Thyroid gland (tissue), 4 donors: ENCODE measurements around the gene CX3CL1. TPM values are rescaled to one million over a fixed set of nuclear protein-coding genes. Genes with fewer than 3 reads are reported as not detected.

Experiments
- DNase-seq, 2 donors: peaks; one replicate each; pipeline ENCODE4 v3.0.0-alpha.2; 2019
- H3K27ac ChIP-seq, 3 donors: fragments of 200-600 bp; sonication (generic); 1 replicate in 2 of 3; 2 replicates in 1 of 3; pipeline ENCODE4 v1.5.1; 2016 to 2019; ENCODE audit warnings: mild to moderate bottlenecking in 1 of 3, moderate library complexity in 1 of 3
- H3K27me3 ChIP-seq: fragments of 200-600 bp; sonication (generic); one replicate; pipeline ENCODE4 v1.5.1; 2019
- H3K36me3 ChIP-seq, 2 donors: fragments of 200-600 bp; sonication (generic); one replicate each; pipeline ENCODE4 v1.5.1; 2016 to 2019
- H3K4me1 ChIP-seq, 2 donors: fragments of 200-600 bp; sonication (generic); one replicate each; pipeline ENCODE4 v1.5.1; 2017 to 2019
- H3K4me3 ChIP-seq, 3 donors: fragments of 200-600 bp; sonication (generic); replicated peaks in 1 of 3; 1 replicate in 2 of 3; 2 replicates in 1 of 3; pipeline ENCODE4 v1.5.1; 2016; ENCODE audit warnings: mild to moderate bottlenecking in 1 of 3
- H3K9me3 ChIP-seq: fragments of 200-600 bp; sonication (generic); one replicate; pipeline ENCODE4 v1.5.1; 2017
- CTCF ChIP-seq, 6 experiments: fragments of 200-600 bp in 3 of 6; fragments of 450-650 bp in 3 of 6; sonication (generic) in 3 of 6; IDR thresholded peaks; one replicate each; pipeline ENCODE4 v1.5.1; 2016 to 2019; ENCODE audit warnings: antibody characterized with exemption in 6 of 6, mild to moderate bottlenecking in 2 of 6, inconsistent platforms in 1 of 6, moderate library complexity in 1 of 6
- POLR2A ChIP-seq, 2 donors: fragments of 450-650 bp; IDR thresholded peaks; one replicate each; pipeline ENCODE4 v1.6.1; 2017; ENCODE audit warnings: antibody characterized with exemption in 2 of 2, mild to moderate bottlenecking in 2 of 2, moderate library complexity in 1 of 2
- WGBS, 2 donors: methylation state at CpG; one replicate each; pipeline ENCODE4 v1.1.5; 2017; 5-methylcytosine and 5-hydroxymethylcytosine counted together
- intact Hi-C: fragments of 100-400 bp; cut with DNase I; formaldehyde crosslinking; loops from one replicate; pipeline ENCODE4 v1.15.1; 2023
- total RNA-seq, 4 donors: library from RNA; depleted of rRNA; stranded (reverse); fragments of >200 nt; gene quantifications; one replicate each; pipeline ENCODE4 v1.2.3, GENCODE V29; 2016

The CX3CL1 gene
- total RNA-seq, 4 donors from 2014 or later, result 3.3 to 12.6 (median 10.9) TPM

GRCh38 chr16:57411362-57411976 is 39.2 kb downstream of the CX3CL1 start:
- intact Hi-C loops, result loop anchor here (5.0 to 10.0 kb wide), 2 partner anchors 34 to 327 kb away; no protein-coding TSS in a partner anchor
- 64 to 78% methylated on average over 6 to 8 of the region's 12 CpGs for WGBS, 2 donors
- DNase-seq, result no peak

GRCh38 chr16:57412584-57412983 is 40.3 kb downstream of the CX3CL1 start:
- H3K9me3 ChIP-seq, result no peaks in the 10 kb centered on the region
- intact Hi-C loops, result loop anchor here (5.0 to 10.0 kb wide), 2 partner anchors 35 to 328 kb away; no protein-coding TSS in a partner anchor
- H3K4me3 ChIP-seq, result no peak overlapping the region
- 94 to 97% methylated on average over 3 to 9 of the region's 9 CpGs for WGBS, 2 donors
- H3K27ac ChIP-seq, result no peak overlapping the region
- no peak for TF ChIP-seq POLR2A (IDR thresholded peaks at IDR 0.05)
- TF ChIP-seq CTCF (IDR thresholded peaks at IDR 0.05), result no peak
- H3K4me1 ChIP-seq, result peaks cover 3 to 14% of the 10 kb centered on the region in 2 donors
- no peaks in the 10 kb centered on the region for H3K27me3 ChIP-seq
- no peak for DNase-seq
- H3K36me3 ChIP-seq, result no peaks in the 10 kb centered on the region

More at GRCh38 chr16:57411362-57411976, 39.2 kb downstream of the CX3CL1 start:
- Histone ChIP-seq H3K27me3 (no peaks in the 10 kb centered on the region), H3K36me3 (no peaks in the 10 kb centered on the region), H3K27ac (no peak overlapping the region), H3K4me3 (no peak overlapping the region), H3K9me3 (no peaks in the 10 kb centered on the region), H3K4me1 (peaks cover 0 to 3% of the 10 kb centered on the region in 2 donors)
- TF ChIP-seq CTCF (IDR thresholded peaks at IDR 0.05), result no peak
- no peak for TF ChIP-seq POLR2A (IDR thresholded peaks at IDR 0.05)

GRCh38 chr16:57413301-57413730 is 41.0 kb downstream of the CX3CL1 start:
- no peaks in the 10 kb centered on the region for H3K27me3 ChIP-seq
- DNase-seq, result no peak
- H3K9me3 ChIP-seq, result no peaks in the 10 kb centered on the region
- intact Hi-C loops, result loop anchor here (5.0 to 10.0 kb wide), 2 partner anchors 36 to 329 kb away; no protein-coding TSS in a partner anchor
- H3K4me1 ChIP-seq, result peaks cover 3 to 16% of the 10 kb centered on the region in 2 donors
- no peak overlapping the region for H3K4me3 ChIP-seq
- no peaks in the 10 kb centered on the region for H3K36me3 ChIP-seq
- H3K27ac ChIP-seq, result no peak overlapping the region
- TF ChIP-seq POLR2A (IDR thresholded peaks at IDR 0.05) (no peak), CTCF (IDR thresholded peaks at IDR 0.05) (no peak)
- 62 to 63% methylated on average over 1 to 5 of the region's 5 CpGs for WGBS, 2 donors

- 68 to 77% methylated on average over 7 of the region's 7 CpGs for WGBS, 2 donors
Observed at GRCh38 chr16:57413733-57414132, 41.4 kb downstream of the CX3CL1 start.

More at GRCh38 chr16:57413733-57414132, 41.4 kb downstream of the CX3CL1 start:
- H3K27ac ChIP-seq, result no peak overlapping the region
- no peak for TF ChIP-seq POLR2A (IDR thresholded peaks at IDR 0.05)
- TF ChIP-seq CTCF (IDR thresholded peaks at IDR 0.05), result no peak
- no peaks in the 10 kb centered on the region for H3K36me3 ChIP-seq
- no peak for DNase-seq
- no peaks in the 10 kb centered on the region for H3K27me3 ChIP-seq
- intact Hi-C loops, result loop anchor here (5.0 to 10.0 kb wide), 2 partner anchors 36 to 329 kb away; no protein-coding TSS in a partner anchor
- no peak overlapping the region for H3K4me3 ChIP-seq
- no peaks in the 10 kb centered on the region for H3K9me3 ChIP-seq
- peaks cover 5 to 18% of the 10 kb centered on the region in 2 donors for H3K4me1 ChIP-seq
